GM21526 (cell line): ENCODE data around the gene PILRA.
A peak's percentile ranks its signal among the peaks of the same experiment; 100 is the strongest.
"Not testable (repeated sequence)": the region's sequence is repeated elsewhere in the genome, so short reads cannot be mapped to it uniquely, and the experiment has no call there.

Source experiments
- ATAC-seq: cut with Tn5 transposase; IDR thresholded peaks from one replicate; pipeline ENCODE4 v1.9.1; 2021; ENCODE audit warnings: moderate library complexity; ENCODE audit not compliant: unreplicated experiment, low FRiP score

The PILRA gene

GRCh38 chr7:100432053-100432452 is 58.8 kb downstream of the PILRA start:
- ATAC-seq, result no peak

- no peak for ATAC-seq
These were observed 59.5 kb downstream of the PILRA start for GRCh38 chr7:100432621-100433275.

GRCh38 chr7:100433276-100433591 is 59.9 kb downstream of the PILRA start:
- ATAC-seq, result no peak

GRCh38 chr7:100433592-100434296 is 60.5 kb downstream of the PILRA start:
- ATAC-seq, result no peak

GRCh38 chr7:100434297-100435144 is 61.2 kb downstream of the PILRA start:
- ATAC-seq, result no peak

- ATAC-seq, result peak; percentile 23
These were observed 62.4 kb downstream of the PILRA start for GRCh38 chr7:100435401-100436304.

- no peak for ATAC-seq
These were observed 64.1 kb downstream of the PILRA start for GRCh38 chr7:100437150-100438100.

GRCh38 chr7:100438172-100438571 is 64.9 kb downstream of the PILRA start:
- ATAC-seq, result no peak

GRCh38 chr7:100438731-100439130 is 65.4 kb downstream of the PILRA start:
- ATAC-seq, result not testable (repeated sequence)

- not testable (repeated sequence) for ATAC-seq
These were observed 66.0 kb downstream of the PILRA start for GRCh38 chr7:100439244-100439643.

GRCh38 chr7:100441641-100442535 is 68.6 kb downstream of the PILRA start:
- ATAC-seq, result no peak

GRCh38 chr7:100443096-100443840 is 70.0 kb downstream of the PILRA start:
- ATAC-seq, result no peak

GRCh38 chr7:100444311-100445278 is 71.3 kb downstream of the PILRA start:
- ATAC-seq, result no peak

GRCh38 chr7:100446040-100446439 is 72.8 kb downstream of the PILRA start:
- ATAC-seq, result no peak

GRCh38 chr7:100447363-100447762 is 74.1 kb downstream of the PILRA start:
- ATAC-seq, result not testable (repeated sequence)

GRCh38 chr7:100449190-100449795 is 76.0 kb downstream of the PILRA start:
- ATAC-seq, result no peak
